CD4-positive, alpha-beta T cell treated with Interleukin-10 for 1 hour (primary cell): ENCODE results near the gene GAP43.
"Not testable (repeated sequence)": the region's sequence is repeated elsewhere in the genome, so short reads cannot be mapped to it uniquely, and the experiment has no call there.

Experiments
- DNase-seq: peaks from one replicate; pipeline ENCODE4 v3.0.0-alpha.2; 2020

Gene GAP43

DNA sequence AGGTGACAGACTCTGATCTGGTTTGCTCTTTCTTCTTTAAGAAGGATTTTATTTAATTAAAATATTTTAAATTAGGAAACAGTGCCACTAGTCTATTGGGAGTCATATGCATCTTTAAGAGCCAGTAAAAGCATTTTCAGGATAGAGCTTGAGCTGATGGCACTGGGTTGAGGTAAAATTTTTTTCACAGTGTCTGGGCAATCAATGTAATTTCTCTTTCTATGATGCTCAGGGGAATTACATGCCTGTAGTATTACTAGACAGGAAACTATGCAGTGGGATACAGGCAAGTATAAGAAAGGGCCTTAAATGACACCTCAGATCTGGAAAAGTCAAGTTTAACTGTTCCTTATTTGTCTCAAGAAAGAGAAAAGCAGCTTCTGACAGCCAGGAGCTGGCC lies 76.4 kb downstream of the GAP43 start:
- no peak for DNase-seq

- no peak for DNase-seq
Measured at GRCh38 chr3:115702598-115702997, 79.3 kb downstream of the GAP43 start.

DNA sequence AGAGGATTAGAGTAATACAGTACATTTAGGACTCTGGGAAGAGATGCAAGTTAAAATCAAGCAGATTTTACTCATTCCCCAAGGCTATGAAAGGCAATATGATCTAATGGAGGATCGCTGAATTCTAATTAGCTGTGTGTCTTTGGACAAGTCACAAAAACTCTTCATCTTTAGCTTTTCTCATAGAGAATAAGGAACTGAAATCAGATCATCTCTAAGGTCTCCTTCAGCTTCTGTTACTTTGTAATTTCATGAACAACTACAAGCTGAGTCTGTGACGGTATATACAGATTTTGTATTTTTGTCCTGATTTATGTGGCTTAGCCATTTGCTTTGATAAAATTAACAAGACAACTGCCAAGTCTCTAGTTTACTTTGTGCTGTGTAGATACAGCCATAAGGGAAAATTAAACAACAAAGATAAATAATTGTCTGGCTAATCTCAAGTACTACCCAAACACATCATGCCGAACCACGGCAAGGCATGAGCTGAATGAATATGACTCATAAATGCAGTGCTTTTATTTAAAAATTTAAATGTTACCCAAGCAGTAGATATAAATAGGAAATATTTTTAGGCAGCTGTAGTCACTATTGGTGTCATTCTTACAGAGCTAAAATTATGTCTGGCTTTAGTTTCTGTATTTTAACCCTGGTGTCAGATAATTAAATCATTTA lies 81.5 kb downstream of the GAP43 start:
- DNase-seq, result no peak

DNA sequence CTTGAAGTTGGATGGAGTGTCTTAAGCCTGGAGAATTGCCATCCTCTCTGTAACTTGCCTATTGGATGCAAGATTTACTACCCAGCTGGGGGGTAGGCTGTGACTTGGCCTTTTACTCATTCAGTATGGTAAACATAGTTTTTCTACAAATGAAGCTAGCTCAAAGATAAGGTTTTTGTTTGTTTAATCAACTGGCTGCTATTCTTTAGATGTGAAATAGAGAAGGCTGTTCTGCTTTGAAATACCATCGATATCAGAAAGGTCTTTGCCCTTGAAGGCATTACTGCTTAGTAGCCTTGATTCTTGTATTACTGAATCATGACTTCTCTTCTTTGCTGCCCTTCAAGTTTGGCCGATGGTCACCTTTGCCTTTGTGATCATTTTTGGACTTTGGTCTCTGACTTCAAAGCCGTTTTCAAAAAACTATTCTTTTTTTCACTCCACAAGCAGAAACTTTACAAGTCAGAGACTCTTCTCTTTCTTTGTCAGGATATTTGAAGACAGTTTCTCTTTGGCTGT lies 83.1 kb downstream of the GAP43 start:
- DNase-seq, result no peak

DNA sequence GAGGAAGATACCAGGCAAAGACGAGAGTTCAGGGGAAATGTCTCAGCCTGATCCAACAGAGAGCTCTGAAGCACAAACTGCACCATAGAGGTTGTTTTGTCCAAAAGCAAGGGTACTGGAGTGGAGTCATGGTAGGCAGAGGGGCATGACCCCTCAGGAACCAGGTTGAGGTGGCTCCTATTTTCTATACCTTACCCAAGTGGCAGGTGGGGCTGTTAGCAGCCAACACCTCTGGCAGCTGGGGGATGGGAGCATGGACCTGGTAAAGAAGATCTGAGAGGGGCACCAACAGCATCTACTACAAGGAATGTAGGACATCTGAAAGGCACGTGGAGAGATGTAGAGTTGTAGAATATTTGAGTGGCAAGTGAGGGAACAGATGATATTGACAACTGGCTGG lies 85.2 kb downstream of the GAP43 start:
- no peak for DNase-seq

GRCh38 chr3:115709093-115709492 lies 85.8 kb downstream of the GAP43 start:
- DNase-seq, result no peak

- no peak for DNase-seq
Measured at GRCh38 chr3:115709931-115710330, 86.6 kb downstream of the GAP43 start.

DNA sequence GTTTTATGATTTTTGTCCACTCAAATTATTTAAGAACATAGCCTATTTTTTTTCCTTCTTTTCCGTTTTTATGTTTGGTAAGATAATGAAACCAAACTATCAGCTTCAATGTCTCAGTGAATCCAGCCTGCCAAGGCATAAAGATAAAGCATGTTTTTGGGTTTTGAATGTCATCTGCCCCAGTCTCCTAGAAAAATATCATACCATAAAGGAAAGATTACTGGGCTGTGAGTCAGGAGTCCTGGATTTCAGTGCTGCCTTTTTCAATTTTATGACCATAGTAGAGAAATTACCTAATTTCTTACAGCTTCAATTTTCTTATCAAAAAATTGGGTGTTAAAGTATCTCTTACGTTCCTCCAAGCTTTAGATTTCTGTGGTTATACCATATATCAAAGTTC lies 87.5 kb downstream of the GAP43 start:
- no peak for DNase-seq

DNA sequence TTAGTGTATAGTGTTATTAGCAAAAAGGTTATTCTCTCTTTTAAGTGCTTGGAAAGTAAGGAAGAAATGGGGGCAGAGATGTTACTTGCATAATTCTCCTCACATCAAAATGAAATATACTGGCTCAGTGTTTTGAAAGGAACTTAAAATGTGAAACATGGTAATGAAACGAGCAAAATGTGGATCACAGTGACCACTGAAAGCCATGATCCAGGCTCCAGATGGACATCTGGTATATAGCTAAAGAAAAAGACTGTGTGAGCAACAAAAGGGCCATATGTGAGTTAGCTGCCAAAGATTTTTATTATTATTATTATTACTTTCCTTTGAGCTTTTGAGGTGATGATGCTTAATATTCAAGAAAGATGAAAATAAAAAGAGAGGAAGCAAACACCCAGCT lies 89.6 kb downstream of the GAP43 start:
- DNase-seq, result no peak

DNA sequence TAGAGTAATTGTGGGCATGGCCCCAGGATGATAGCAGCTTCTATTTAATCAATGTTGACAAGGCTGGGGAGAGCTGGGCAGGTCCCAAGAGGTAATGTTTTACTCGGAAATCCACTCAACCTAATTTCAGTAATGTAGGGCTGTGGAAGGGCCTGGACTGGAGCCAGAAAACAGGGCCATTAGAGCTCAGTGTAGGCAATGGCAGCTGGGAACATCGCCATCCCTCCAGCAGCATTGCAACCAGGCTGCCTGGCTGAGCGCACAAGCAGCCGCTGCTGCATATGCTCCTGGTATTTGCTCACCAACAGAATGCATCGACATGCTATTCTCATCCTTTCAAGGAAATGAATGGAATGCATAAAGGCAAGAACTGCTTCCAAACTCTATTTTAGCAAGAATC lies 90.0 kb downstream of the GAP43 start:
- no peak for DNase-seq

DNA sequence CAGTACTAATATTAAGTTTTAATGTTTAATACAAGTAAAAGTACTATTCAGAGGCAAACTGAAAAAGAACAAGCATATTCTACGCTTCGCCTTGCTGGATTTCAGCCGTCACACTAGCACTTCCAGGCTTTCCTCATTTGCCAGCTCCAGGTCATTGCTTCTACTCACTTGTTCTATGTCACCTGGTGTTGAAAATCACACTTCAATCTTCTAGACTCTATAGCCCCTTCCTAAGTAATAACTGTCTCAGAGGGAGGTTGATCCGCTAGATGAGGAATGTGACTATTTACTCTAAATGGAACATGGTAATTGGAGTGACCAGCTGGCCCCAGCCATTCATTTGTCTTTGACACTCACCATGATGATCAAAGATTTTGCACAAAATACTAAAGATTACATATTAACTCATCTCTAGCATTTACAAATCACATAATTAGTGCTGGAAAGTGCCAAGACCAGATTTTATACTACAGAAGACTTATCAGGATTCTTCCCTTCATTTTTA lies 92.0 kb downstream of the GAP43 start:
- DNase-seq, result no peak

- no peak for DNase-seq
Measured at GRCh38 chr3:115720983-115721382, 97.7 kb downstream of the GAP43 start.

- DNase-seq, result no peak
Measured at GRCh38 chr3:115725800-115726199, 102.5 kb downstream of the GAP43 start.

- no peak for DNase-seq
Measured at GRCh38 chr3:115727135-115727534, 103.8 kb downstream of the GAP43 start.

GRCh38 chr3:115728013-115728412 lies 104.7 kb downstream of the GAP43 start:
- DNase-seq, result no peak

DNA sequence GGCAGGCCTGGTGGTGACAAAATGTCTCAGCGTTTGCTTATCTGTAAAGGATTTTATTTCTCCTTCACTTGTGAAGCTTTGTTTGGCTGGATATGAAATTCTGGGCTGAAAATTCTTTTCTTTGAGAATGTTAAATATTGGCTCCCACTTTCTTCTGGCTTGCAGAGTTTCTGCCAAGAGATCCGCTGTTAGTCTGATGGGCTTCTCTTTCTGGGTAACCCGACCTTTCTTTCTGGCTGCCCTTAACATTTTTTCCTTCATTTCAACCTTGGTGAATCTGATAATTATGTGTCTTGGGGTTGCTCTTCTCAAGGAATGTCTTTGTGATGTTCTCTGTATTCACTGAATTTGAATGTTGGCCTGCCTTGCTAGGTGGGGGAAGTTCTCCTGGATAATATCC lies 113.0 kb downstream of the GAP43 start:
- not testable (repeated sequence) for DNase-seq

- DNase-seq, result no peak
Measured at GRCh38 chr3:115741650-115742049, 118.3 kb downstream of the GAP43 start.

DNA sequence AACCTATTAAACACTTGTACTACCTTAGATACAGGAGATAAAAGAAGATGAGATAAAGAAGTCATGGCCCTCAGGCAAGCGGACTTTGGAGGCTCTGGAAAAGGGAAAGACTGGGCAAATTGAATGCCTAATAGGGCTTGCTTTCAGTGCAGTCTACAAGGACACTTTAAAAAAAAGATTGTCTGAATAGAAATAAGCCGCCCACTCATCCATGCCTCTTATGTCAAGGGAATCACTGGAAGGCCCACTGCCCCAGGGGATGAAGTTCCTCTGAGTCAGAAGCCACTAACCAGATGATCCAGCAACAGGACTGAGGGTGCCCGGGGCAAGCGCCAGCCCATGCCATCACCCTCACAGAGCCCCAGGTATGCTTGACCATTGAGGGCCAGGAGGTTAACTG lies 121.2 kb downstream of the GAP43 start:
- DNase-seq, result not testable (repeated sequence)

DNA sequence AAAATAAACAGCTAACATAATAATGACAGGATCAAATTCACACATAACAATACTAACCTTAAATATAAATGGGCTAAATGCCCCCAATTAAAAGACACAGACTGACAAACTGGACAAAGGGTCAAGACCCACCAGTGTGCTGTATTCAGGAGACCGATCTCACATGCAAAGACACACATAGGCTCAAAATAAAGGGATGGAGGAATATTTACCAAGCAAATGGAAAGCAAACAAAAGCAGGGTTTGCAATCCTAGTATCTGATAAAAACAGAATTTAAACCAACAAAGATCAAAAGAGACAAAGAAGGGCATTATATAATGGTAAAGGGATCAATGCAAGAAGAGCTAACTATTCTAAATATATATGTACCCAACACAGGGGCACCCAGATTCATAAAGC lies 129.7 kb downstream of the GAP43 start:
- DNase-seq, result not testable (repeated sequence)

- no peak for DNase-seq
Measured at GRCh38 chr3:115758076-115758763, 134.9 kb downstream of the GAP43 start.

DNA sequence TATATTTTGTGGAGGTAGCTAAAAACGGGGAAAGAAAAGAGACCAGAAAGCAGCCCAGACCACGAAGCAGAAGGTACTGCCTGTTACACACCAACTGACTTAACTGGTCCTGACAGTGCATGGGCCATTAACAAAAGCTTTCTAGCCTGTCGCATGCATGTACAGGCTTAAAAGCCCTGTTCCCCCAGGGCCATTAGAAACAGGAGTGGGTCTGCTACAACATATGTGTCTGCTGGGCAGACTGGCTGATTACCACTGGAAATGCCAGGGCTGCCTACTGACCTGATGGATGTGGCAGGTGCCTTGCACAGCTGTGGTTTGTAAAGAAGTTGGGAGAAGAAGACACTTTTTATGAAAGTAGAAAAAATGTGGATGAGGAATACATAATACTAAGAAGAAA lies 137.4 kb downstream of the GAP43 start:
- DNase-seq, result no peak

GRCh38 chr3:115761927-115762305 lies 138.6 kb downstream of the GAP43 start:
- no peak for DNase-seq

GRCh38 chr3:115766587-115767482 lies 143.5 kb downstream of the GAP43 start:
- DNase-seq, result no peak
